CD4-positive, CD25-positive, alpha-beta regulatory T cell (primary cell): ENCODE measurements around the gene SLCO2A1. TPM values are rescaled to one million over a fixed set of nuclear protein-coding genes. Genes with fewer than 3 reads are reported as not detected.

ENCODE experiments used
- ATAC-seq, 2 donors: fragments of 150-1000 bp; cut with Tn5 transposase; one replicate each; pipeline ENCODE4 v1.10.0; 2021; ENCODE audit warnings: low read depth in 2 of 2, moderate number of reproducible peaks in 2 of 2, moderate library complexity in 1 of 2
- DNase-seq, 3 donors: peaks; one replicate each; pipeline versions ENCODE4 v3.0.0 to v3.0.0-alpha.2; 2012 to 2022; ENCODE audit warnings: mixed read lengths in 1 of 3
- H3K27ac ChIP-seq: one replicate; pipeline ENCODE4 v1.7.0; 2013; ENCODE audit warnings: mild to moderate bottlenecking, low read length; ENCODE audit not compliant: insufficient read depth, poor library complexity, severe bottlenecking
- H3K27me3 ChIP-seq: one replicate; pipeline ENCODE4 v1.7.0; 2013; ENCODE audit warnings: low read length; ENCODE audit not compliant: control insufficient read depth, insufficient read depth
- H3K36me3 ChIP-seq: one replicate; pipeline ENCODE4 v1.7.0; 2013; ENCODE audit warnings: mild to moderate bottlenecking, low read length, moderate library complexity; ENCODE audit not compliant: control insufficient read depth, insufficient read depth
- H3K4me1 ChIP-seq: 2 replicates; pipeline ENCODE4 v1.7.0; 2013; ENCODE audit warnings: mild to moderate bottlenecking, low read length; ENCODE audit not compliant: insufficient read depth, control insufficient read depth, poor library complexity, severe bottlenecking
- H3K4me3 ChIP-seq: one replicate; pipeline ENCODE4 v1.7.0; 2013; ENCODE audit warnings: low read depth, mild to moderate bottlenecking, low read length, moderate library complexity
- H3K9me3 ChIP-seq, 2 experiments: 1 replicate in 1 of 2; 2 replicates in 1 of 2; pipeline ENCODE4 v1.7.0; 2013; ENCODE audit warnings: low read length in 2 of 2, mild to moderate bottlenecking in 1 of 2, moderate library complexity in 1 of 2; ENCODE audit not compliant: control insufficient read depth in 2 of 2
- H3K27ac Mint-ChIP-seq, 3 donors: one replicate each; pipeline ENCODE4 v1.8.0; 2020 to 2022; ENCODE audit warnings: mild to moderate bottlenecking in 3 of 3, mixed read lengths in 3 of 3, moderate library complexity in 2 of 3
- H3K27me3 Mint-ChIP-seq: one replicate; pipeline ENCODE4 v1.8.0; 2022; ENCODE audit warnings: mild to moderate bottlenecking, mixed read lengths
- H3K36me3 Mint-ChIP-seq: one replicate; pipeline ENCODE4 v1.8.0; 2020; ENCODE audit warnings: mixed read lengths
- H3K4me1 Mint-ChIP-seq, 4 donors: one replicate each; pipeline ENCODE4 v1.8.0; 2020 to 2022; ENCODE audit warnings: mixed read lengths in 4 of 4, mild to moderate bottlenecking in 1 of 4
- H3K4me3 Mint-ChIP-seq, 4 donors: one replicate each; pipeline ENCODE4 v1.8.0; 2020 to 2022; ENCODE audit warnings: mild to moderate bottlenecking in 4 of 4, mixed read lengths in 4 of 4, moderate library complexity in 3 of 4
- H3K9me3 Mint-ChIP-seq, 7 donors: one replicate each; pipeline ENCODE4 v1.8.0; 2020 to 2022; ENCODE audit warnings: mixed read lengths in 7 of 7, mild to moderate bottlenecking in 3 of 7, moderate library complexity in 2 of 7
- polyA plus RNA-seq, 4 donors: library from polyadenylated mRNA; unstranded; fragments of 300-500 nt; fragmentation: Illumina TruSeq; gene quantifications; one replicate each; pipeline ENCODE4 v1.2.3, GENCODE V29; 2021
- total RNA-seq: library from RNA; stranded (reverse); gene quantifications from one replicate; pipeline ENCODE4 v1.2.3, GENCODE V29; 2022

SLCO2A1 gene
- total and polyA plus RNA-seq, 5 donors from 2014 or later: not detected

DNA sequence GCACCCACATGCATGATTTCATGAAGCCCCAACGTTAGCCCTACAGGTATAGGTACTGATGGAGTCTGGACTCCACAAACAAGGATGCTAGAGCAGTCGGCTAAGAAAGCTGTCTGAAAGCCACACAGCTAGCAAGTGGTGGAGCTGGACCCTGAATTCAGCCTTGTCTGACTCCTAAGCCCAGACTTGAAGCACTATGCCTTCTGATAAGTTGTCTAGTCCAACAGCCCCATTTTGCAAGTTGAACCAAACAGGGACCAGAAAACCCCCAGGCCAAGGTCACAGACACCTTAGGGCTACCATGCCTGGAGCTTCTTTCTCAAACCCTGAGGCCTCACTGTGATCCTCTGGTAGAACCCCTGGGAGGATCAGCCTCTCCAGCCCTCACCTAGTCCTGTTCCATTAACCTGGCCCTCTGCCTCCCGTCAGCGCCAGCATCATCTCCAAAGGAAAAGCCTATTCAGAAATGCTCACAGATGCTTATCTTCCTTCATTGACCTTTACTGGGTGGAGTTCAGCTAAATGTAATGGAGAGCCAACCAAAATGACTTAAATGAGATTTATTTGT, 1.7 kb upstream of the SLCO2A1 start:
- H3K4me3 Mint-ChIP-seq: no peak overlapping the region
- DNase-seq (no peak), ATAC-seq (no peak)
- H3K9me3 Mint-ChIP-seq: peaks cover 0 to 10% (median 0%) of the 10 kb centered on the region in 7 donors
- Histone ChIP-seq H3K4me3 (no peak overlapping the region), H3K27ac (no peak overlapping the region), H3K4me1 (no peaks in the 10 kb centered on the region), H3K9me3 (no peaks in the 10 kb centered on the region), H3K36me3 (no peaks in the 10 kb centered on the region), H3K27me3 (peaks cover 8% of the 10 kb centered on the region)
- peaks cover 34% of the 10 kb centered on the region for H3K27me3 Mint-ChIP-seq
- no peak overlapping the region for H3K27ac Mint-ChIP-seq
- H3K4me1 Mint-ChIP-seq: peaks cover 0 to 5% (median 0%) of the 10 kb centered on the region in 4 donors
- H3K36me3 Mint-ChIP-seq: no peaks in the 10 kb centered on the region

DNA sequence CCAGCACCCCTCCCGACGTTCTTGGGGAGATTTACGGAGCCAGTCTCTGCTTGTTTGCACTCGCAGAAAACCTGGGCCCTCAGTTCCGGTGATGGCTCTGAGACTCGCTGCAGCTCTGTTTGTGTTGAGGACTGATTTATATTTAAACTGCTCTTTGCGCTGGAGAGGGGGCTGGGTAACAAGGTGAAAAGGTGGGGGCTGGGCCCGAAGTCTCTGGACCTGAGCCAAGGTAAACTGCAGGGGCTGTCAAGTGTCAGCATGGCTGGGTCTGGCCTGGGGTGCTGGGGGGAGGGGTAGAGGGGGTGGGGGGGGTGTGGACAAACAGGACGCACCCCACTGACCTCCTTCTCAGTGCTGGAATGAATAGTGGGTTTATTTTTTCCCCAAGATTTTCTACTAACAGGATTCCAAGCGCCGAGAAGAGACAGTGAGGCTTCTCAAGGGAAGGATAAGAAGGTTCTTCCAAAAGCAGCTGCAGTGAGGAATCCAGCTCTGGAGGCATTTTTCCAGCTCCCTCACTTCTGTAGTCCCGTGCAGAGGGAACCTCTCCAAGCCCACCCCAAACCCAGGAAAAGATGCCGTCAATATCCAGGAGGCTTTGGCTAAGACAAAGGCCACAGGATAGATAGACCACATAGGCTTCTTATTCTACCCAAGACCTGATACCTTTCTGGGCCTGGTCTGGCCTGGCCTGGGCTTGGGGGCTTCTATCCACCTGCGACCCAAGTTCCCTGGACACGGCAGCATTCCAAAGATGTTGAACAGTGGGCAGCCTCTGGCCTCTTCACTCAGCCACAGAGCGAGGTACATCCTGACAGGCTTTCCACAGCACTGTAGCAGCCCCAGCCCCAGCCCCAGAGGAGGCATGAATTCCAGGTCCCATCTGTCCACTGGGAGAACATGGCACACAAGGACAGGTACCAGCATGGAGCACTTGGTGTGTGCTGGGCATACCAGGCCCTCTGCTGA, 938 bp upstream of the SLCO2A1 start:
- peaks cover 42% of the 10 kb centered on the region for H3K27me3 Mint-ChIP-seq
- no peaks in the 10 kb centered on the region for H3K36me3 Mint-ChIP-seq
- H3K4me1 Mint-ChIP-seq: peaks cover 0 to 5% (median 0%) of the 10 kb centered on the region in 4 donors
- Histone ChIP-seq H3K9me3 (no peaks in the 10 kb centered on the region), H3K4me3 (no peak overlapping the region), H3K27ac (no peak overlapping the region), H3K36me3 (no peaks in the 10 kb centered on the region), H3K27me3 (peaks cover 8% of the 10 kb centered on the region), H3K4me1 (no peaks in the 10 kb centered on the region)
- H3K4me3 Mint-ChIP-seq: peak overlapping the region in 2 of 4 donors; percentile 28 to 49
- DNase-seq (no peak), ATAC-seq (no peak)
- H3K9me3 Mint-ChIP-seq: peaks cover 0 to 7% (median 0%) of the 10 kb centered on the region in 7 donors
- no peak overlapping the region for H3K27ac Mint-ChIP-seq

DNA sequence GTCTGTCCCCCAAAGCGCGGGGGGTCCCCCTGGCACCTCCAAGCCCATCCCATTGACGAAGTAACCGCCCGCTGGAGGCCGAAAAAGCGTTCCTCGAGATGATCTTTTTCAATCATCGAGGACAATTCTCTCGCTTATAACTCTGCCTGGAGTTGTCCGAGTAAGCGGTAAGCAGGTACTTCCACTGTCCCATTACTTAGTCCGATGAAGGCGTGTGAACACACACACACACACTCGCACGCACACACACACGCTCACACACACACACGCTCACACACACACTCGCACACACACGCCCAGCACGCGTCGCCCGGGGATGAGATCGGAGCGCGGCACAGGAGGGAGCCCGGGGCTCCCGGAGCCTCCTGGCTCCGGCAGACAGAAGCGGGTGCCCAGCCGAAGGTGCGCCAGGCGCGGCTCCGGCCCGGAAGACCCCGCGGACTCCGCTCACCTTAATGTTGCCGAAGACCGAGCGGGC, 430 bp downstream of the SLCO2A1 start:
- Mint-ChIP-seq H3K27ac (no peak overlapping the region), H3K27me3 (peaks cover 40% of the 10 kb centered on the region), H3K4me1 (peaks cover 0 to 5% (median 0%) of the 10 kb centered on the region in 4 donors), H3K9me3 (peaks cover 0 to 4% (median 0%) of the 10 kb centered on the region in 7 donors), H3K4me3 (peak overlapping the region in 2 of 4 donors; percentile 45 to 67), H3K36me3 (no peaks in the 10 kb centered on the region)
- H3K27me3 ChIP-seq: peaks cover 8% of the 10 kb centered on the region
- H3K4me1 ChIP-seq: no peaks in the 10 kb centered on the region
- H3K36me3 ChIP-seq: no peaks in the 10 kb centered on the region
- no peak overlapping the region for H3K4me3 ChIP-seq
- H3K9me3 ChIP-seq: no peaks in the 10 kb centered on the region
- no peak overlapping the region for H3K27ac ChIP-seq
- ATAC-seq (no peak), DNase-seq (no peak)

DNA sequence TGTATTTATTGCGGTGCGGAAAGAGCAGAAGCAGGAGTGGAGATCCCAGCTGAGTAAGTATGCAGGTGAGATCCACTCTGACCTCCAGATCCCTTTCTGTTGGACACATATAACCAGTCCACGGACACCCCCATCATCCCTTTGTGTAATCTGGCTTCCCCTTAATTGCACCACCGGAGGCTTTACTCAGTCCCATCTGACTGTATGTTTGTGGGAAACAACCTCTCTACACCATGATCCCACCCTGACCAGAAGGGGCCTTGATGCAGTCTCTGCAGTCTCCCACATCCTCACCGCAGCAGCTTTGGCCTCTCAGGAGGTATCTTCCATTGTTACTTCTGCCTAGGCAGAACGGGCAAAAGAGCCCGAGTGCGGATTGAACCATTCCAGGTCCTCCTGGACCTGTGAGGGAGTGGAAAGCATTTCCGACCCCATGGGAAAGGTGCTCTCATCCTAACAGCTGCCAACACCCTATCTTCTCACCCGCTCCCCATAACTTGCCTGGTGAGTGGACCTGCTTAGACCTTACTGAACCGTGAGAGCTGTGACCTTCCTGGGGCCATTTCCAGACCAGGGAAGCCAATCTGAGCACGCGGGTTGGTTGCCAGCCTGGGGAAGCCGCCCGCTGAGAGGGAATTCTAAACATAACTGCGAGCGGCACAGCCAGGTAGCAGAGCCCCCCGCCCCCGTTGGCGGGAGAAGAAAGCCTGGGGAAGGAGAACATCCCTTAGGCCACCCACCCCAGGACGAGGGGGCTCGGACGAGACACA, 1.1 kb downstream of the SLCO2A1 start:
- peaks cover 36% of the 10 kb centered on the region for H3K27me3 Mint-ChIP-seq
- H3K4me3 Mint-ChIP-seq: peak overlapping the region in 2 of 4 donors; percentile 45 to 52

DNA sequence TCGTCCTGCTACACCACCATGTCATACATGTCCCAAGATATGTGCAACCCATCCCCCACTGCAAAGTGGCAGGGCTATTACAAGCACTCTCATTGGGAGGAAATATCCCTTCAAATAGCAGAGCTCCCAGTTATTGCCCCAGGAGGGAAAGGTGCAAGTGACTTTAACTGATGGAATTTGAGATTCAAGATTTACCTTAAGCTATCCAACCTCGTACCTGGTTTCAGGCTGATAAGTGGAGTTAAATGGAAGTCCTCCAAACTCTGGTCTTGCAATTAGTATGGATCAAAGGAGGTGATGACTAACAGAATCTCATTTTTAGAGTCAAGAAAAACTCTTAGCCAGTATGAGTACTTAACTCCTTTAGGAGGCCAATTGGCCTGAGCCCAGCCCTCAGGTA, 2.1 kb downstream of the SLCO2A1 start:
- Mint-ChIP-seq H3K27ac (no peak overlapping the region), H3K27me3 (peaks cover 45% of the 10 kb centered on the region), H3K36me3 (no peaks in the 10 kb centered on the region), H3K9me3 (peaks cover 0 to 4% (median 0%) of the 10 kb centered on the region in 7 donors), H3K4me3 (no peak overlapping the region), H3K4me1 (peaks cover 0 to 5% (median 0%) of the 10 kb centered on the region in 4 donors)
- H3K4me1 ChIP-seq: no peaks in the 10 kb centered on the region
- DNase-seq (no peak), ATAC-seq (no peak)
- H3K4me3 ChIP-seq: no peak overlapping the region
- peaks cover 8% of the 10 kb centered on the region for H3K27me3 ChIP-seq
- no peak overlapping the region for H3K27ac ChIP-seq
- no peaks in the 10 kb centered on the region for H3K9me3 ChIP-seq
- no peaks in the 10 kb centered on the region for H3K36me3 ChIP-seq

More for the DNA sequence above, 1.1 kb downstream of the SLCO2A1 start:
- Mint-ChIP-seq H3K27ac (no peak overlapping the region), H3K4me1 (peaks cover 0 to 5% (median 0%) of the 10 kb centered on the region in 4 donors), H3K36me3 (no peaks in the 10 kb centered on the region), H3K9me3 (peaks cover 0 to 4% (median 0%) of the 10 kb centered on the region in 7 donors)
- ATAC-seq (no peak), DNase-seq (no peak)
- H3K27me3 ChIP-seq: peaks cover 8% of the 10 kb centered on the region
- H3K4me3 ChIP-seq: no peak overlapping the region
- no peak overlapping the region for H3K27ac ChIP-seq
- H3K9me3 ChIP-seq: no peaks in the 10 kb centered on the region
- H3K36me3 ChIP-seq: no peaks in the 10 kb centered on the region
- H3K4me1 ChIP-seq: no peaks in the 10 kb centered on the region

DNA sequence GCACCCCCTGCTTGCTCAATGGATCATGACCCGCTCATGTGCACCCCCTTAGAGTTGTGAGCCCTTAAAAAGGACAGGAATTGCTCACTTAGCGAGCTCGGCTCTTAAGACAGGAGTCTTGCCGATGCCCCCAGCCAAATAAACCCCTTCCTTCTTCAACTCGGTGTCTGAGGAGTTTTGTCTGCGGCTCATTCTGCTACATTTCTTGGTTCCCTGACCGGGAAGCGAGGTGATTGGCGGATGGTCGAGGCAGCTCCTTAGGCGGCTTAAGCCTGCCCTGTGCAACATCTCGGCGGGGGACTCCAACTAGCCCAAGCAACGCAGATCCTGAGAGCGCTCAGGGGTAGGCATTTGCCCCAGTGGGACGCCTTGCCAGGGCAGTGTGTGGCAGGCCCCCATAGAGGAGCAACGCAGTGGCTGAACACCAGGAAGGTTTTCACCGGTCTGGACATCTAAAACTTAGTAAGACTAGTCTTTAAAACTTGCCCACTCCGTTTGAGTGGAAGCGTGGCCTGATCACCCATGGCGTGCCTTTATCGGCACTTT, 9.5 kb downstream of the SLCO2A1 start:
- Histone ChIP-seq H3K36me3 (no peaks in the 10 kb centered on the region), H3K27me3 (no peaks in the 10 kb centered on the region), H3K9me3 (no peaks in the 10 kb centered on the region), H3K27ac (no peak overlapping the region), H3K4me3 (no peak overlapping the region), H3K4me1 (no peaks in the 10 kb centered on the region)
- peaks cover 10% of the 10 kb centered on the region for H3K27me3 Mint-ChIP-seq
- ATAC-seq (no peak), DNase-seq (no peak)
- H3K4me1 Mint-ChIP-seq: no peaks in the 10 kb centered on the region
- H3K9me3 Mint-ChIP-seq: no peaks in the 10 kb centered on the region
- H3K36me3 Mint-ChIP-seq: no peaks in the 10 kb centered on the region
- no peak overlapping the region for H3K4me3 Mint-ChIP-seq
- no peak overlapping the region for H3K27ac Mint-ChIP-seq

DNA sequence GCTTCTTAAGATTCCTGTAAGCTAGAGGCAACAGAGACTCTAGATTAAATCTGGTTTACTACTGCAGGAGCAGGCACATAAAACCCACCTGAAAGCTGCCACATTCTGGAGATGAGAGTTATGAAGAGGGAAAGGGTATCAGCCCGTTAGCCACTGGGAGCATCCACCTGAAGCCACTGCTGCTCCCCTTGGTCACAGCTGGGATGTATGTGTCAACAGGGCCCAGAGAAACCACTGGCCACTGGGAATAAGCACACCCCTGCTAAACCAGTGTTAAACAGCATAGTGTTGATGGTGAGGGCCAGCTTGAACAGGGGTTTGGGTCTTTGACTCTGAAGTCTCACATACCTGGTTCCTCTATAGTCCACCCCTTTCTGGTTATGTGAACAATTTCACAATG, 10.9 kb downstream of the SLCO2A1 start:
- no peak overlapping the region for H3K4me3 ChIP-seq
- Mint-ChIP-seq H3K4me3 (no peak overlapping the region), H3K9me3 (no peaks in the 10 kb centered on the region), H3K27me3 (peaks cover 10% of the 10 kb centered on the region), H3K4me1 (no peaks in the 10 kb centered on the region), H3K27ac (no peak overlapping the region), H3K36me3 (no peaks in the 10 kb centered on the region)
- H3K27me3 ChIP-seq: no peaks in the 10 kb centered on the region
- no peaks in the 10 kb centered on the region for H3K4me1 ChIP-seq
- no peaks in the 10 kb centered on the region for H3K36me3 ChIP-seq
- DNase-seq: no peak
- no peak overlapping the region for H3K27ac ChIP-seq
- ATAC-seq: no peak
- H3K9me3 ChIP-seq: no peaks in the 10 kb centered on the region
